Esophagus muscularis mucosa (tissue), 3 donors: ENCODE results near the gene PRPF40B.

Source experiments
- CTCF ChIP-seq, 3 experiments: fragments of 200-600 bp in 2 of 3; fragments of 450-650 bp in 1 of 3; sonication (generic) in 2 of 3; IDR thresholded peaks; one replicate each; pipeline ENCODE4 v1.5.1; 2017 to 2019; ENCODE audit warnings: antibody characterized with exemption in 3 of 3, mild to moderate bottlenecking in 2 of 3, moderate library complexity in 1 of 3
- POLR2A ChIP-seq: fragments of 450-650 bp; IDR thresholded peaks from one replicate; pipeline ENCODE4 v1.6.1; 2017; ENCODE audit warnings: antibody characterized with exemption, moderate library complexity, mild to moderate bottlenecking, low read depth
- POLR2AphosphoS5 ChIP-seq, 2 donors: sonication (generic); formaldehyde crosslinking; IDR thresholded peaks; one replicate each; pipeline ENCODE4 v1.6.1; 2017; ENCODE audit warnings: antibody characterized with exemption in 2 of 2

DNA sequence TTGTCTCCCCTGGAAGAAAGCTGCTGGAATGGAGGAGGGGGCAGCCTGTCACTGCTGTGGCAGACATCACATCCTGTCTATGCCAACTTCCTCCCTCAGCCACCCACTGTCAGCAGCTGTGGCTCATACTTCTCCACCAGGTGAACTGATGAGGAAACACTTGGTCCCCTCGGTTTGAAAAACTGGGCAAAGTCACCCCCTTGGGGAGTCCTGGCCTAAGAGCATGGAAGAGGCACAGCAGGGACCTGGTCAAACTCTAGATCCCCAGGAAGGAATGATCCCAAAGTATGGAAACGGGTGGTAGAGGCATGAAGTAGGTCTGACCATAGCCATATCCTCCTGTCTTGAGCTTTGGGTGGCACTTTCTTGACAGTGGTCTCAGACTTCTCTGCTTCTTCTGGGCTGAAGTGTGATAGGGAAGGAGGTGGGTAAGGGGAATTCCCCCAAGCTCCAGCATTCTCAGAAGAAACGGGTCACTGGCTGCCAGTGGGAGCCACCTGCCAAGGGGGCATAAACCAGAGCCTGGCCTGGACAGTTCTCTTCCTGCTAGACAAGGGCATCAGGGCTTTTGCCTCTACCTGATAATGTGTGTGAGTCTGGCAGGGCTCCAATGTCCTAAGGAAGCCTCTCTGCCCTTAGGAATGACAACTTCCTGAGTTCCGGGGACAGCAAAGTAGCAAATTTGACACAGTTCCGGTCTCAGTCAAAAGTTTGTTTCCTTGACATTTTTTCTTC is 47.8 kb downstream of the PRPF40B start:
- TF ChIP-seq POLR2AphosphoS5 (IDR thresholded peaks at IDR 0.05) (peak; percentile 8), CTCF (IDR thresholded peaks at IDR 0.05) (no peak), POLR2A (no peak)
